Heart left ventricle (tissue), 16 donors: Measurements from ENCODE around the gene CADPS2. TPM values are rescaled to one million over a fixed set of nuclear protein-coding genes. Genes with fewer than 3 reads are reported as not detected.
A peak's percentile ranks its signal among the peaks of the same experiment; 100 is the strongest.

Source experiments
- ATAC-seq, 4 donors: fragments of 200-7000 bp; cut with Tn5 transposase; one replicate each; pipeline ENCODE4 v1.9.1; 2020 to 2022; ENCODE audit warnings: moderate library complexity in 4 of 4, mild to moderate bottlenecking in 3 of 4, moderate number of reproducible peaks in 1 of 4
- DNase-seq, 5 donors: peaks; one replicate each; pipeline ENCODE4 v3.0.0-alpha.2; 2020
- H3K27ac ChIP-seq, 12 donors: fragments of 200-600 bp; sonication (generic) in 4 of 12; one replicate each; pipeline versions ENCODE4 v1.5.0 to v1.8.0; 2016 to 2022; ENCODE audit warnings: mild to moderate bottlenecking in 2 of 12
- H3K27me3 ChIP-seq, 9 donors: fragments of 200-600 bp; sonication (generic) in 2 of 9; one replicate each; pipeline versions ENCODE4 v1.5.1 to v1.8.0; 2016 to 2022; ENCODE audit warnings: mild to moderate bottlenecking in 3 of 9
- H3K36me3 ChIP-seq, 9 donors: fragments of 200-600 bp; sonication (generic) in 2 of 9; one replicate each; pipeline versions ENCODE4 v1.5.0 to v1.8.0; 2018 to 2022; ENCODE audit warnings: mild to moderate bottlenecking in 2 of 9
- H3K4me1 ChIP-seq, 12 donors: fragments of 200-600 bp; sonication (generic) in 4 of 12; one replicate each; pipeline versions ENCODE4 v1.5.0 to v1.8.0; 2016 to 2022; ENCODE audit warnings: mild to moderate bottlenecking in 3 of 12
- H3K4me3 ChIP-seq, 12 donors: fragments of 200-600 bp; sonication (generic) in 4 of 12; one replicate each; pipeline versions ENCODE4 v1.5.0 to v1.8.0; 2017 to 2022; ENCODE audit warnings: mild to moderate bottlenecking in 9 of 12, moderate library complexity in 4 of 12
- H3K9me3 ChIP-seq, 12 donors: fragments of 200-600 bp; sonication (generic) in 4 of 12; one replicate each; pipeline versions ENCODE4 v1.5.0 to v1.8.0; 2016 to 2022; ENCODE audit warnings: mild to moderate bottlenecking in 1 of 12
- POLR2A ChIP-seq, 2 donors: fragments of 450-650 bp; IDR thresholded peaks; one replicate each; pipeline ENCODE4 v1.6.1; 2017; ENCODE audit warnings: antibody characterized with exemption in 2 of 2, mild to moderate bottlenecking in 2 of 2, moderate library complexity in 2 of 2
- WGBS, 4 donors: extraction: QIAGEN DNeasy Blood & Tissue Kit in 2 of 4; methylation state at CpG; one replicate each; pipeline versions ENCODE4 v1.1.5 to v1.1.7; 2013 to 2018; 5-methylcytosine and 5-hydroxymethylcytosine counted together
- intact Hi-C, 10 donors: fragments of 100-400 bp; cut with DNase I; formaldehyde crosslinking; loops; one replicate each; pipeline versions ENCODE4 v1.11.1 to v1.14.2; 2022
- polyA plus RNA-seq, 2 donors: library from polyadenylated mRNA; stranded (reverse); fragments of 200-250 nt; gene quantifications; one replicate each; pipeline ENCODE4 v1.2.3, GENCODE V29; 2013
- total RNA-seq, 9 donors: library from RNA; depleted of rRNA in 2 of 9; stranded (reverse); fragments of >200 nt in 2 of 9; fragmentation: NEBNext Ultra II Directional in 3 of 9; extraction: Animal tissue kit (Norgen Biotek cat#: 25700) in 3 of 9; gene quantifications; one replicate each; pipeline versions ENCODE4 v1.1.0 to v1.2.4, GENCODE V29; 2016 to 2023
- TF ChIP-seq, protein P1 (sequence below), 12 donors: fragments of 200-600 bp; sonication (generic) in 4 of 12; IDR thresholded peaks; one replicate each; pipeline versions ENCODE4 v1.5.0 to v1.8.0; 2018 to 2022; ENCODE audit warnings: antibody characterized with exemption in 12 of 12, mild to moderate bottlenecking in 5 of 12
- donor health status: ischemic (EF 13 %, LVEDD 7.1; RV severe dilation, severe dysfunction).
- donor health status: healthy with polysubstance abuse.
- donor health status: DM: no; HTN: yes; CAD: no.
- donor health status: DM: no; HTN: no; CAD: no.
- donor health status: ischemic (EF 25% LVEDD 6.9; RV normal size, moderate dysfunction).
- donor health status: ischemic (EF 25% LVEDD 5.7; RV mildly dilated, moderate dysfunction).
- donor health status: healthy.
- donor health status: DM: yes; HTN: yes; CAD: no.
- donor health status: ischemic (EF 35%, LVEDD 5.7; RV mildly dilated, moderate dysfunction).
- donor health status: nonischemic (EF 11% LVEDD 7.7; RV severe dilation, severe dysfunction).
- donor health status: DM: yes; HTN: yes; CAD: no.
- donor health status: PGD.
- donor health status: ischemic (EF 29% LVEDD 5.4; RV normal size, mild dysfunction).
- donor health status: nonischemic (EF 23%, LVEDD 6.1; RV moderate dilation, normal function).

Gene CADPS2
- total and polyA plus RNA-seq, 11 donors, result 6.5 to 29.0 (median 10.3) TPM

DNA sequence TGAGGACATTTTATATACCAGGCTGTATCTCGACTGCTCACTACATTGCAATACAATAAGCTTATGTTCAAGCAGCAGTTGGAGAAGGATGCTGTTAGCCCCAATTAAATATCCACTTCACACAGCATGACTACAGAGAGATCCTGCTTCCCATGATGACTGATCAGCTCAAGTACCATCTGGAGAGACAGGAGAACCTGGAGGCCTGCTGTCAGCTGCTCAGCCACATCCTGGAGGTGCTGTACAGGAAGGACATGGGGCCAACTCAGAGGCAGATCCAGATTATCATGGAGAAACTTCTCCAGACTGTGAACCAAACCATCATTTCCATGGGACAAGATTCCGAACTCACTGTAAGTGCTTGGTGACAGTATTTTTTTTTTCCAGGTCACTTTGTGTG is 209.8 kb downstream of the CADPS2 start:
- H3K4me1 ChIP-seq, result peaks cover 0 to 22% (median 0%) of the 10 kb centered on the region in 12 donors
- 80 to 91% (median 85%) methylated on average over 2 of the region's 2 CpGs for WGBS, 4 donors
- no peak overlapping the region for H3K4me3 ChIP-seq
- no peak overlapping the region for H3K27ac ChIP-seq
- no peaks in the 10 kb centered on the region for H3K9me3 ChIP-seq
- intact Hi-C loops, result no loop called here
- TF ChIP-seq, protein P1, sequence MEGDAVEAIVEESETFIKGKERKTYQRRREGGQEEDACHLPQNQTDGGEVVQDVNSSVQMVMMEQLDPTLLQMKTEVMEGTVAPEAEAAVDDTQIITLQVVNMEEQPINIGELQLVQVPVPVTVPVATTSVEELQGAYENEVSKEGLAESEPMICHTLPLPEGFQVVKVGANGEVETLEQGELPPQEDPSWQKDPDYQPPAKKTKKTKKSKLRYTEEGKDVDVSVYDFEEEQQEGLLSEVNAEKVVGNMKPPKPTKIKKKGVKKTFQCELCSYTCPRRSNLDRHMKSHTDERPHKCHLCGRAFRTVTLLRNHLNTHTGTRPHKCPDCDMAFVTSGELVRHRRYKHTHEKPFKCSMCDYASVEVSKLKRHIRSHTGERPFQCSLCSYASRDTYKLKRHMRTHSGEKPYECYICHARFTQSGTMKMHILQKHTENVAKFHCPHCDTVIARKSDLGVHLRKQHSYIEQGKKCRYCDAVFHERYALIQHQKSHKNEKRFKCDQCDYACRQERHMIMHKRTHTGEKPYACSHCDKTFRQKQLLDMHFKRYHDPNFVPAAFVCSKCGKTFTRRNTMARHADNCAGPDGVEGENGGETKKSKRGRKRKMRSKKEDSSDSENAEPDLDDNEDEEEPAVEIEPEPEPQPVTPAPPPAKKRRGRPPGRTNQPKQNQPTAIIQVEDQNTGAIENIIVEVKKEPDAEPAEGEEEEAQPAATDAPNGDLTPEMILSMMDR (IDR thresholded peaks at IDR 0.05), result no peak
- no peak for TF ChIP-seq POLR2A (IDR thresholded peaks at IDR 0.05)
- ATAC-seq, result no peak
- no peaks in the 10 kb centered on the region for H3K36me3 ChIP-seq
- DNase-seq, result no peak
- H3K27me3 ChIP-seq, result no peaks in the 10 kb centered on the region

DNA sequence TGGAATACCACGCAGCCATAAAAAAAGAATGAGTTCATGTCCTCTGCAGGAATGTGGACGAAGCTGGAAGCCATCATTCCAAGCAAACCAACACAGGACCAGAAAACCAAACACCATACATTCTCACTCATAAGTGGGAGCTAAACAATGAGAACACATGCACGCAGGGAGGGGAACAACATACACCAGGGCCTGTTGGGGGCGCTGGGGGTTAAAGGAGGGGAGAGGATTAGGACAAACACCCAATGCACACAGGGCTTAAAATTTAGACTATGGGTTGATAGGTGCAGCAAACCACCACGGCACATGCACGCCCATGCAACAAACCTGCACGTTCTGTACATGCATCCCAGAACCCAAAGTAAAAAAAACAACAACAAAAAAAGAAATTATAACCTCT is 210.6 kb downstream of the CADPS2 start:
- no peak for ATAC-seq
- H3K27ac ChIP-seq, result no peak overlapping the region
- H3K27me3 ChIP-seq, result no peaks in the 10 kb centered on the region
- no peaks in the 10 kb centered on the region for H3K36me3 ChIP-seq
- intact Hi-C loops, result no loop called here
- H3K9me3 ChIP-seq, result no peaks in the 10 kb centered on the region
- H3K4me3 ChIP-seq, result no peak overlapping the region
- H3K4me1 ChIP-seq, result peaks cover 0 to 22% (median 0%) of the 10 kb centered on the region in 12 donors
- no peak for TF ChIP-seq POLR2A (IDR thresholded peaks at IDR 0.05)
- TF ChIP-seq, protein P1 (IDR thresholded peaks at IDR 0.05), result no peak
- 89 to 94% (median 93%) methylated on average over 7 of the region's 7 CpGs for WGBS, 4 donors
- DNase-seq, result no peak

DNA sequence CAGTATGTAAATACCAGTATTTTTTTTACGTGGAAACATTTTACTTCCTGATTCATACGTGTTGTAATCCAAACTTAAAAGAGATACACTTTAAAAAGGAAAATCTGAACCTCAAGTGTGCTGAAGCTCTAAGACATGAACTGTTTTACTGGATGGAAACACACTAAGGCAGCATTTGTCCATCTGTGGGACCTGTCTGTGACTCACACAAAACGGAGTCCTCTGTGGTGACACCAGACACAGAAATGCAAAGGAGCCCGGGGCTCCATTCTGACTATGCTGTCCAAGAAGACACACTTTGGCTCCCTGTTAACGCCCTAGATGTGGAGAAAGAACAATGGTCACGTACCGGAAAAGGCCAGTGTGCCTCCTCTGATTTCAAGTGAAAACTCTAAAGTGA is 211.2 kb downstream of the CADPS2 start:
- intact Hi-C loops, result no loop called here
- DNase-seq (no peak), ATAC-seq (peak in 2 of 4 donors; percentile 28 to 46)

DNA sequence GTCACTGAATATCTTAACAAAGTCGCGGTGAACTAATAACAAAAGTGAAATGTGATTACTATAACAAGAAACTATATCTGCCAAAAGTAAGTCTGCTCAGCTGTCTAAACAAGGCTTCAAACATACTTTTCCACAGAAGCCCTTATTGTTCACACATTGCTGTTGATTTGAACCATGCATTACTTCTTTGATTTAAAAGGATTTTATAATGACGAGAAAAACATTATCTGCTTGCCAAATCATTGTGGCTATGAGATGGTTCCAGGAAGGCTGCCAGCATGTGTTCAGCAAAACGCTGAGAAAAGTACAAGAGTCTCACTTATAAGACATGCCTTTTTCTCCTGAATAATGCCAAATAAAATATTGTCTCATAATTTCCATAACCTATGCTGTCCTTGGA is 211.8 kb downstream of the CADPS2 start:
- DNase-seq, result no peak
- Histone ChIP-seq H3K27ac (peak overlapping the region in 2 of 12 donors; percentile 24 to 54), H3K4me3 (peak overlapping the region in 2 of 12 donors; percentile 0 to 31), H3K9me3 (no peaks in the 10 kb centered on the region), H3K27me3 (no peaks in the 10 kb centered on the region), H3K36me3 (no peaks in the 10 kb centered on the region), H3K4me1 (peaks cover 0 to 22% (median 0%) of the 10 kb centered on the region in 12 donors)
- TF ChIP-seq, protein P1 (IDR thresholded peaks at IDR 0.05), result no peak
- TF ChIP-seq POLR2A (IDR thresholded peaks at IDR 0.05), result no peak
- intact Hi-C loops, result no loop called here
- peak in 1 of 4 donors; percentile 45 for ATAC-seq
- WGBS, 4 donors, result 49 to 62% (median 54%) methylated on average over 4 of the region's 4 CpGs

More for the DNA sequence above, 211.2 kb downstream of the CADPS2 start:
- peak overlapping the region in 2 of 12 donors; percentile 0 to 31 for H3K4me3 ChIP-seq
- H3K27ac ChIP-seq, result peak overlapping the region in 3 of 12 donors; percentile 24 to 54 (median 25)
- TF ChIP-seq, protein P1 (IDR thresholded peaks at IDR 0.05), result no peak
- no peak for TF ChIP-seq POLR2A (IDR thresholded peaks at IDR 0.05)
- no peaks in the 10 kb centered on the region for H3K36me3 ChIP-seq
- no peaks in the 10 kb centered on the region for H3K27me3 ChIP-seq
- peaks cover 0 to 22% (median 0%) of the 10 kb centered on the region in 12 donors for H3K4me1 ChIP-seq
- 70 to 83% (median 73%) methylated on average over 7 of the region's 7 CpGs for WGBS, 4 donors
- no peaks in the 10 kb centered on the region for H3K9me3 ChIP-seq
